ENCODE results near the gene CKM.
"Not testable (repeated sequence)": the region's sequence is repeated elsewhere in the genome, so short reads cannot be mapped to it uniquely, and the experiment has no call there.

CKM gene

DNA sequence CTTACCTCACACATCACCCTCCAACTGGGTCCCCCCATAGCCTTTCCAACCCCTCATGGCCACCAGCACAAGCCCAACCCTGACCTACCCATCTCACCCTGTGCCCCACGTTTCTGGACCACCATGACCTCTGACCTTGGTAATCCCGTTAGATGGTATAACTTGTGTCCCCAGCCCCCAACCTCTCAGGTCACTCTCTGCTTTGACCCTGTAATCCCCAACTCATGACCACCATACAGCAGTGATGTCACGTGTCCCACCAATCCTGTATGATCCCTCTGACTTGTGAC, 26.4 kb upstream of the CKM start:
- DNase-seq = no peak
- no peak for ATAC-seq

GRCh38 chr19:45348367-45349125, 25.9 kb upstream of the CKM start:
- DNase-seq = no peak
- no peak for ATAC-seq

- no peak for DNase-seq
- ATAC-seq = no peak
Measured at GRCh38 chr19:45347570-45348366, 25.1 kb upstream of the CKM start.

- DNase-seq (no peak), ATAC-seq (no peak)
Measured at GRCh38 chr19:45346449-45346848, 23.8 kb upstream of the CKM start.

GRCh38 chr19:45345506-45345860, 22.8 kb upstream of the CKM start:
- DNase-seq (no peak), ATAC-seq (no peak)

DNA sequence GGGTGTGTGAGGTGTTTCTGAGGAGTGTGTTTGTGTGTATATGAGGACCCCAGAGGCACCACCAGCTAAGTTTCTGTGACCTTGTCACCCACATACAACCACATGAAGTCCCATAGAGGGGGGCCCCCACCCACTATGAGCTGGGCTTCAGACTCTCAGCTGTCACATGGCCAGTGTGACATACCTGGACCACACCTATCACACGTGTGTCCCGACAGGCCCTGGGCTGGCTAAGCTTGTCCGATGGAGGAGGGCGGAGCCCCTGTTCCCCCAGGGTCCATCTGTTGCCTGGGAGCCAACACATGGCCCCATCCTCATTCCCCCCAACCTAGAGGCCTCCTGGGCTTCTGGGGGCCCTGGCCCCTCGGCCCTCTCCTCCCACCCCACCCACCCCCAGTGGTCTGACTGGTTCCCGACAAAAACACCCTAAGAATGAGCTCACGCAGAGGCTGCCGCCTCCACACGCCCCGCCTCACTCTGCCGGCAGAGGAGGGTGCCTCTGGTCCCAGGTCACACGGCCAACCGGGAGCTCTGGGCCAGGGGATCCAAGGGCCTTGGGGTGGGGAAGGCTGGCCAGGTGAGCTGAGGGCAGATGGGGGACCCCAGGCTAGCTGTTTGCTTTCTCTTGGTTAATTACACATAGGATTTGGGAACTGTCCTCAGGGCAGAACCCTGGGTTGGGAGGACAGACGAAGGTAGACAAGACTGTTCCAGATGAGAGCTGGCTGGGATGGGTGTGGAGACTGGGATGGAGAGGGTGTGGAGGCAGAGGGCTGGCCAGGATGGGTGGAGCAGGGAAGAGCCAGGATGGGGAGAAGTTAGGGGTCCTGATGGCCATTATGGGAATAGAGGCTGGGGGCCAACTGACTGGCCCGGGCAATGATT, 22.2 kb upstream of the CKM start:
- ATAC-seq = no peak

GRCh38 chr19:45342911-45343310, 20.2 kb upstream of the CKM start:
- ATAC-seq (no peak), DNase-seq (no peak)

More for the DNA sequence above, 22.2 kb upstream of the CKM start:
- DNase-seq = no peak

- DNase-seq (no peak), ATAC-seq (no peak)
Measured at GRCh38 chr19:45340899-45341453, 18.3 kb upstream of the CKM start.

DNA sequence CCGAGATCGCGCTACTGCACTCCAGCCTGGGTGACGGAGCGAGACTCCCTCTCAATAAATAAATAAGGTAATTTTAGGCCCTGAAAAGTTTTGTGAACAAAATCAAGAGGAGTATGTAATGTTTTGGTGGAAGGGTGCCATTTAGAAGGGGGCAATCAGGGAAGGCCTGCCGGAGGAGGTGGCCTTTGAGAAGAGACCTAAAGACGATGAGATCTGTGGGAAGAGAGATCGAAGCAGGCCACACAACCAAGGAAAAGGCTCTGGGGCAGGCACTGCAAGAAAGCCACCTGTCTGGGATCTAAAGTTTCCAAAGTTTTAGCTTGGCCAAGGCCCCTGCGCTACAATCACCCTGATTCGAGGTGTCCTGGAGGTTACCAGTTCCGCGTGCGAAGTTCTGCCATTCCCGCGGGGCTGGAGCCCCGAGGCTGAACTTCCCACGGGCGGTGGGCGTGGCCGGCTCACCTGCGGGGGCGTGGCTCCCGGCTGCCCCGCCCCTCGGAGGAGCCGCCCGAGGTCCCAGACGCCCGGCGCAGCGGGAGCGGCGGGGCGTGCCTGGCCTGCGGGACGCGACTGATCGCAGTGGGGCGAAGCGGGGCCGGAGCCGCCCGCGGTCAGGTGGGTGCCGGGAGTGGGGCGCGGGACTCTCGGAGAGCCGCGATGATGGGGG, 17.7 kb upstream of the CKM start, which contains the start of gene KLC3:
KLC3 (plus strand) TSS at position 519 of the 667 bp plus-strand sequence. CDS start 4,792 bp downstream, outside the sequence.
- DNase-seq = peak; percentile 45
- ATAC-seq = no peak

GRCh38 chr19:45339629-45340028, 17.0 kb upstream of the CKM start:
- ATAC-seq (no peak), DNase-seq (no peak)

- DNase-seq (no peak), ATAC-seq (no peak)
Measured at GRCh38 chr19:45336696-45337251, 14.1 kb upstream of the CKM start.

DNA sequence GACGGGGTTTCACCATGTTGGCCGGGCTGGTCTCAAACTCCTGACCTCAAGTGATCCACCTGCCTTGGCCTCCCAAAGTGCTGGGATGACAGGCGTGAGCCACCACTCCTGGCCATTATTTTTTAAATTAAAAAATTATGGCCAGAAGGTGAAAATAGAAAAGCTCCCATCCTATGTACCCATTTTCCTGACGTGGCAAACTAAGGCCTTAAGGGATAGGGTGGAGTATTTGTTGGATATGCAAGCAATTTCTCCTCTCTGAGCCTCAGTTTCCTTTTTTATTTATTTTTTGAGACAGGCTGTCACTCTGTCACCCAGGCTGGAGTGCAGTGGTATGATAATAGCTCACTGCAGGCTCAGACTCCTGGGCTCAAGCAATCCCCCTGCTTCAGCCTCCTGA, 12.2 kb upstream of the CKM start:
- ATAC-seq = not testable (repeated sequence)

DNA sequence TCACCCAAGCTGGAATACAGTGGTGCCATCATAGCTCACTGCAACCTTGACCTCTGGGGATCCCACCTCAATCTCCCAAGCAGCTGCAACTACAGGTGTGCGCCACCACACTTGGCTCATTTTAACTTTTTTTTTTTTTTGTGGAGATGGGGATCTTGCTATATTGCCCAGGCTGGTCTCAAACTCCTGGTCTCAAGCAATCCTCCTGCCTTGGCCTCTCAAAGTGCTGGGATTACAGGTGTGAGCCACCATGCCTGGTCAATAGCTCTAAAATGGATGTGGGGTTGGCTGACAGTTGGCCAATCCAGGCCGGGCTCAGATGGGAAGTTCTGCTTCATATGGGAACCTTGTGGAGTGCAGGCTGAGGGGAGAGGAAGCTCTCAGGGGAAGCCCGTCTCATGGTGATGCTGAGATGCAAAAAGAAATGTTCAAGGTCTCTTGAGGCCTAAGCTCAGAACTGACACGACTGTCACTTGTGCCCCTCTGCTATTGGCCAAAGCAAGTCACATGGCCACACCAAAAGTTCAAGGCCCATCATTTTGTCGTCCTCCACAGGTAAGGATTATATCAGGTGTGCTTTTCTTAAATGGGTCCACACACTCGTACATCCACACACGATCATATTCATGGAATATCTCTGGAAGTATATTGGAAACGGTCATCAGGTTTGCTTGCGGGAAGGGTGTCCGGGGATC, 11.1 kb upstream of the CKM start:
- DNase-seq (no peak), ATAC-seq (no peak)

More for the DNA sequence above, 12.2 kb upstream of the CKM start:
- not testable (repeated sequence) for DNase-seq

DNA sequence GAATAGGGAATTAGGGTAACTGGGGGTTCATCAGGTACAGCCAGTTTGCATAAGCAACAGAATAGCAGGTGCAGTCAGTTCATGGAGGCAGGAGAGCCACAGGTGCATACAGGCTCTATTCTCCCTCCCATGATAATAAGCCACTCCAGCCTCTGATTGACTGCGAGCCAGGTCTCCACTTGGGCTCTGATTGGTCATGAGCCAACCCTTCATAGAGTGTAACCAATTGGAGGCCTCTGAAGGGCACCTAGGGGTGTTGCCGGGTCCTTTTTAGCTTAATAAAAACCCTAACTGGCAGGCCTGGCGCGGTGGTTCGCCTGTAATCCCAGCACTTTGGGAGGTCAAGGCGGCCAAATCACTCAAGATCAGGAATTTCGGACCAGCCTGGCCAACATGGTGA, 8.7 kb upstream of the CKM start:
- DNase-seq (no peak), ATAC-seq (no peak)

GRCh38 chr19:45327404-45328143, 4.9 kb upstream of the CKM start:
- ATAC-seq (no peak), DNase-seq (no peak)

- DNase-seq = no peak
- ATAC-seq = no peak
Measured at GRCh38 chr19:45324349-45324907, 1.8 kb upstream of the CKM start.

GRCh38 chr19:45323671-45324081, 1.0 kb upstream of the CKM start:
- no peak for DNase-seq
- ATAC-seq = no peak

- DNase-seq = no peak
- no peak for ATAC-seq
Measured at GRCh38 chr19:45322311-45322710, 364 bp downstream of the CKM start.

DNA sequence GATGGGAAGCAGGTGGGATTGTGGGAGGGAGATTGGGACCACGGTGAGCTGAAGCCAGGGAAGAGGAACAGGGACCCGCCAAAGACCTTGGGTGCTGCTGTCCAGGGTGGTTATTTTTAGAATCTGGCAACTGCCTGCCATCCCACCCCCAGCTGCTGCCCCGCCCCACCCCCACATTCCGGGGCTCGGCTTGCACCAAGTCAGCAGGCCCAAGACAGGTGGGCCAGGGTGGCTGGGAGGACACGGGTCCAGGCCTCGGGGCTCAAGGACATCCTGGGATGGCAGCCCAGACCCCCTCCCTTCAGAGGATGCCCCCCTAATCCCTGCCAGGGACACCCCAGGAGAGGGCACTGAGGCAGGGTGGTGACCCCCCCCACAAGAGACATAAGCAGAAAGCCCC, 827 bp downstream of the CKM start:
- ATAC-seq (no peak), DNase-seq (no peak)

Data from stimulated activated naive CD8-positive, alpha-beta T cell treated with anti-CD3 and anti-CD28 coated beads, Interleukin-15, Interleukin-2, amounts not matched to agents 100 U/mL and 50 U/mL, for 24 hours (primary cell).